Lower leg skin (tissue), 3 donors: ENCODE measurements around the gene RENBP.

Experiments used
- CTCF ChIP-seq, 3 donors: fragments of 450-650 bp; IDR thresholded peaks; one replicate each; pipeline ENCODE4 v1.5.1; 2016; ENCODE audit warnings: antibody characterized with exemption in 3 of 3, mild to moderate bottlenecking in 3 of 3, moderate library complexity in 2 of 3
- POLR2A ChIP-seq, 2 donors: fragments of 450-650 bp; IDR thresholded peaks; one replicate each; pipeline ENCODE4 v1.6.1; 2016 to 2017; ENCODE audit warnings: antibody characterized with exemption in 2 of 2, mild to moderate bottlenecking in 1 of 2, moderate library complexity in 1 of 2

DNA sequence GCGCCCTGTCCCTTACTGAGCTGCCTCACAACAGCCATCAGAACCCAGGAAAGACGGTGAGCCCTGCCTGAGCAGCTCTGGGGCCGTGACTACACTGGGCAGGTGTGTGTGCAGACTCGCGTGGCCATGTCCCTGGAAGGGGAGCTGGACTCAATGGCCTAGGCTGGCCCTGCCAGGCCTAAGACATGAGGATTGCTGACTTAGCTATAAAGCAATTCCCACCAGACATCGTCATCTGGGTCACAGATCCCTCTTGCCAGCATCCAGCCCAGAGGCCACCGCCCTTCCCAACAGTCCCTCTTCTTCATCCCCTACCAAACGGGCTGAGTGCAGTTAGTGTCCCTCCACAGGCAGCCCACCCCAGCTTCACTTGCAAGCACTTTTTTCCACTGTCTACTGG, 13.3 kb downstream of the RENBP start:
- TF ChIP-seq CTCF (IDR thresholded peaks at IDR 0.05) (no peak), POLR2A (IDR thresholded peaks at IDR 0.05) (no peak)
